Immature natural killer cell (primary cell): ENCODE measurements around the gene HVCN1. TPM values are rescaled to one million over a fixed set of nuclear protein-coding genes. Genes with fewer than 3 reads are reported as not detected.
A peak's percentile ranks its signal among the peaks of the same experiment; 100 is the strongest.

ENCODE experiments used
- DNase-seq, 3 donors: peaks; one replicate each; pipeline ENCODE4 v3.0.0; 2022; ENCODE audit warnings: mixed read lengths in 1 of 3
- H3K27ac Mint-ChIP-seq, 6 donors: one replicate each; pipeline ENCODE4 v1.8.0; 2020; ENCODE audit warnings: mixed read lengths in 6 of 6, mild to moderate bottlenecking in 5 of 6, inconsistent platforms in 4 of 6, moderate library complexity in 3 of 6
- H3K27me3 Mint-ChIP-seq, 3 donors: one replicate each; pipeline ENCODE4 v1.8.0; 2020 to 2021; ENCODE audit warnings: low read depth in 3 of 3, mild to moderate bottlenecking in 3 of 3, mixed read lengths in 3 of 3, moderate library complexity in 3 of 3, inconsistent platforms in 1 of 3
- H3K36me3 Mint-ChIP-seq, 3 donors: one replicate each; pipeline ENCODE4 v1.8.0; 2020; ENCODE audit warnings: mixed read lengths in 3 of 3, inconsistent platforms in 2 of 3, mild to moderate bottlenecking in 2 of 3
- H3K4me1 Mint-ChIP-seq, 2 donors: one replicate each; pipeline ENCODE4 v1.8.0; 2020; ENCODE audit warnings: inconsistent platforms in 2 of 2, mild to moderate bottlenecking in 2 of 2, mixed read lengths in 2 of 2, moderate library complexity in 1 of 2
- H3K4me3 Mint-ChIP-seq, 5 donors: one replicate each; pipeline ENCODE4 v1.8.0; 2020; ENCODE audit warnings: mild to moderate bottlenecking in 5 of 5, mixed read lengths in 5 of 5, inconsistent platforms in 3 of 5, moderate library complexity in 3 of 5
- H3K9me3 Mint-ChIP-seq, 6 donors: one replicate each; pipeline ENCODE4 v1.8.0; 2020; ENCODE audit warnings: mild to moderate bottlenecking in 6 of 6, mixed read lengths in 6 of 6, inconsistent platforms in 4 of 6, moderate library complexity in 3 of 6
- polyA plus RNA-seq, 3 donors: library from polyadenylated mRNA; unstranded; fragments of 300-500 nt; fragmentation: Illumina TruSeq; gene quantifications; one replicate each; pipeline ENCODE4 v1.2.3, GENCODE V29; 2021

HVCN1 gene
- polyA plus RNA-seq, 3 donors from 2014 or later: 28.8 to 54.0 (median 33.3) TPM

- Mint-ChIP-seq H3K27ac (no peak overlapping the region), H3K4me3 (no peak overlapping the region), H3K36me3 (no peaks in the 10 kb centered on the region), H3K4me1 (no peaks in the 10 kb centered on the region), H3K9me3 (no peaks in the 10 kb centered on the region), H3K27me3 (peaks cover 0 to 2% (median 0%) of the 10 kb centered on the region in 3 donors)
- DNase-seq: no peak
These were observed 47.4 kb downstream of the HVCN1 start for GRCh38 chr12:110641521-110641920.

DNA sequence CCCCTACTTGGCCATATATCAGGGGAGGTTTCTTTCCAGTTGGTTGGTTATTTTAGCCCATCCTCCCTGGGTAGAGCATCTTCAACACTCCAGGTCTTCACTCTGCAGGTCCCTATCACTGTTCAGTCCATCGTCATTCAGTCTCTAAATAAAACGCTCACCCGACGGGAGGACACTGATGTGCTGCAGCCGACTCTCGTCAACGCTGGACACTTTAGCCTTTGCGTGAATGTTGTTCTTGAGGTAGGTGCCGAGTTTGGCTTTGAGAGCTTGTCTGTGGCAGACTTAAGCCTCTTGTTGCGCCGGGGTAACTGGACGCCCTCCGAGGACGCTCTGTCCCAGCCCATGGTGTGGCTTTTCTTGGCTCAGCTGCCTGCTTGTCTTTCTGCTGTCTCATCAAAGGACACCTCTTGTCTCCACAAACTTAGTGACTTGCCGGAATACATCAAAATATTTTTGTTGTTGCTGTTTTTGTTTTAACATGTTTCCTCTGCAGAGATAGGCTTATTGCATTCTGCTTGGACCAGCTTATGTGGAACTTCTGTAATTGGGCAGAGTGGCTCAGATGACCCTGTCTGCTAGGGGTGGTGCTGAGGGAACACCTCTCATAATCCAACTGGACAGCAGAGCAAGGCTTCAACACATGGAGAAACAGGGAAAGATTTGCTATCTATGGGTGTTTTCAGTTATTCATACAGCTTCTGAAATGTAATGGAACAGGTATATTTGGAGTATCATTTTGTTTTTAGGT lies 48.5 kb downstream of the HVCN1 start:
- Mint-ChIP-seq H3K27ac (no peak overlapping the region), H3K4me1 (no peaks in the 10 kb centered on the region), H3K36me3 (no peaks in the 10 kb centered on the region), H3K4me3 (no peak overlapping the region), H3K9me3 (no peaks in the 10 kb centered on the region), H3K27me3 (peaks cover 0 to 2% (median 0%) of the 10 kb centered on the region in 3 donors)
- DNase-seq: no peak

- DNase-seq: no peak
- Mint-ChIP-seq H3K36me3 (no peaks in the 10 kb centered on the region), H3K4me3 (no peak overlapping the region), H3K4me1 (no peaks in the 10 kb centered on the region), H3K27ac (peak overlapping the region in 1 of 6 donors; percentile 5), H3K27me3 (peaks cover 0 to 2% (median 0%) of the 10 kb centered on the region in 3 donors), H3K9me3 (peaks cover 0 to 1% (median 0%) of the 10 kb centered on the region in 6 donors)
These were observed 49.4 kb downstream of the HVCN1 start for GRCh38 chr12:110639336-110640141.

GRCh38 chr12:110638796-110639195 lies 50.1 kb downstream of the HVCN1 start:
- no peaks in the 10 kb centered on the region for H3K4me1 Mint-ChIP-seq
- H3K27ac Mint-ChIP-seq: no peak overlapping the region
- H3K4me3 Mint-ChIP-seq: no peak overlapping the region
- H3K36me3 Mint-ChIP-seq: no peaks in the 10 kb centered on the region
- H3K27me3 Mint-ChIP-seq: peaks cover 0 to 2% (median 0%) of the 10 kb centered on the region in 3 donors
- DNase-seq: no peak
- H3K9me3 Mint-ChIP-seq: peaks cover 0 to 1% (median 0%) of the 10 kb centered on the region in 6 donors

GRCh38 chr12:110637869-110638441 lies 51.0 kb downstream of the HVCN1 start:
- Mint-ChIP-seq H3K9me3 (peaks cover 0 to 1% (median 0%) of the 10 kb centered on the region in 6 donors), H3K4me1 (no peaks in the 10 kb centered on the region), H3K27me3 (no peaks in the 10 kb centered on the region), H3K27ac (peak overlapping the region in 1 of 6 donors; percentile 30), H3K36me3 (no peaks in the 10 kb centered on the region), H3K4me3 (no peak overlapping the region)
- DNase-seq: no peak

GRCh38 chr12:110636516-110636915 lies 52.4 kb downstream of the HVCN1 start:
- H3K4me1 Mint-ChIP-seq: no peaks in the 10 kb centered on the region
- no peak for DNase-seq
- H3K27me3 Mint-ChIP-seq: no peaks in the 10 kb centered on the region
- no peaks in the 10 kb centered on the region for H3K36me3 Mint-ChIP-seq
- no peak overlapping the region for H3K4me3 Mint-ChIP-seq
- H3K27ac Mint-ChIP-seq: peak overlapping the region in 1 of 6 donors; percentile 32
- peaks cover 0 to 1% (median 0%) of the 10 kb centered on the region in 6 donors for H3K9me3 Mint-ChIP-seq

- peak overlapping the region in 1 of 6 donors; percentile 24 for H3K27ac Mint-ChIP-seq
These were observed 53.9 kb downstream of the HVCN1 start for GRCh38 chr12:110635055-110635454.

DNA sequence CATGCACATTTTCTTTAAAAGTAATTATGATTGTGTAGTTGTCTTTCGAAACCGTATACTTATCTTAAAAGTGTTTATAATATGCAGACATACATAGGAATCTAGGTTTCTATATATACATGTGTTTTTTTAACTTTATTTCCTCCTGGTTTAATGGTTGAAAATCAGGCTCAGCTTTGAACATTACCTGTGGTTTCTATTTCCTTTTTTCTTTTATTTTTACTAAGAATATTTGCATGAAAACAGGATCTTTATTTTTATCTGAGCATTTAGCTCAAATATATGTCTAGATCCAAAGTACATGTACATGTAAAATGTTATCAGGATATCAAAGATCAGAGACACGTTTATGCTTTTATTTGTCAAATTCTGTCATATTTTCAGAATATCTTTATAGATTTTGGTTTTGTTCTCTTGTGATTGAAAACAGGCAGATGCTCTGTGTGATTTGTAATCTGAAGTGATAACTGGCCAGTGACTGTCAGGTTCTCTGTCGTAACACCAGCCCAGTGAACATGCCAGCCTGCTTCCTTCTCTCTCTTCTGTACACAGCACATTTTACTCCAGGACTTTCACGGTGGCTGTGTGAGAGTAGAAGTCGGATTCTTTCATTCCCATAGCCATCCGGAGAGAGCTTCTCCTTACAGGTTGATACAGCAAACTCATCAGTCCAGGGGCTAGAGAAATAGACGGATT lies 61.3 kb downstream of the HVCN1 start:
- DNase-seq: no peak
- H3K27me3 Mint-ChIP-seq: no peaks in the 10 kb centered on the region
- peaks cover 0 to 12% (median 5%) of the 10 kb centered on the region in 3 donors for H3K36me3 Mint-ChIP-seq
- no peak overlapping the region for H3K27ac Mint-ChIP-seq
- H3K4me3 Mint-ChIP-seq: no peak overlapping the region
- peaks cover 0 to 6% of the 10 kb centered on the region in 2 donors for H3K4me1 Mint-ChIP-seq
- H3K9me3 Mint-ChIP-seq: no peaks in the 10 kb centered on the region

More at GRCh38 chr12:110635055-110635454, 53.9 kb downstream of the HVCN1 start:
- Mint-ChIP-seq H3K27me3 (no peaks in the 10 kb centered on the region), H3K9me3 (peaks cover 0 to 1% (median 0%) of the 10 kb centered on the region in 6 donors), H3K36me3 (no peaks in the 10 kb centered on the region), H3K4me1 (no peaks in the 10 kb centered on the region), H3K4me3 (no peak overlapping the region)
- DNase-seq: no peak

- Mint-ChIP-seq H3K9me3 (no peaks in the 10 kb centered on the region), H3K4me3 (no peak overlapping the region), H3K27me3 (no peaks in the 10 kb centered on the region), H3K36me3 (no peaks in the 10 kb centered on the region), H3K4me1 (peaks cover 0 to 1% of the 10 kb centered on the region in 2 donors), H3K27ac (no peak overlapping the region)
- DNase-seq: no peak
These were observed 66.3 kb downstream of the HVCN1 start for GRCh38 chr12:110622582-110622981.

DNA sequence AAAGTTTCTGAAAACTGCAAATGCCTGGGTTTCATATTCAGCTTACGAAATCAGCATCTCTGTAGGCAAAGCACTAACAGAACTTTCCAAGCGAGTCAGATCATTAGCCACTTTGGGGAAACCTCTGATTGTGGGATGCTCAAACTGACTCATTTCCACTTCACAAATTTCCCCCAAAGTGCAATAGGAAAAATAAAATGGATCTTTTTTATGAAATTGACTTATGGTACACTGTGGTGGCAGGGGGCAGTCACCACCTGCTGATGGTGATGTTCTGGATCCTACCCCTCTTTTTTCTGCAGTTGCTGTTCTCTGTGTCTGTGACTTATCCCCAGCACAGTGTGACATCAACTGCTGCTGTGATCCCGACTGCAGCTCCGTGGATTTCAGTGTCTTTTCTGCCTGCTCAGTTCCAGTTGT lies 69.4 kb downstream of the HVCN1 start:
- Mint-ChIP-seq H3K9me3 (no peaks in the 10 kb centered on the region), H3K27me3 (no peaks in the 10 kb centered on the region), H3K36me3 (no peaks in the 10 kb centered on the region), H3K27ac (no peak overlapping the region), H3K4me1 (no peaks in the 10 kb centered on the region), H3K4me3 (no peak overlapping the region)
- no peak for DNase-seq

GRCh38 chr12:110616471-110617115 lies 72.3 kb downstream of the HVCN1 start:
- Mint-ChIP-seq H3K9me3 (no peaks in the 10 kb centered on the region), H3K36me3 (no peaks in the 10 kb centered on the region), H3K27ac (no peak overlapping the region), H3K4me3 (no peak overlapping the region), H3K4me1 (peaks cover 0 to 3% of the 10 kb centered on the region in 2 donors), H3K27me3 (peaks cover 0 to 7% (median 2%) of the 10 kb centered on the region in 3 donors)
- DNase-seq: no peak

- Mint-ChIP-seq H3K27ac (peak overlapping the region in 2 of 6 donors; percentile 8 to 30), H3K27me3 (peaks cover 0 to 7% (median 2%) of the 10 kb centered on the region in 3 donors), H3K4me3 (peak overlapping the region in 4 of 5 donors; percentile 9 to 47 (median 35)), H3K9me3 (no peaks in the 10 kb centered on the region), H3K36me3 (no peaks in the 10 kb centered on the region), H3K4me1 (peaks cover 0 to 3% of the 10 kb centered on the region in 2 donors)
- no peak for DNase-seq
These were observed 73.7 kb downstream of the HVCN1 start for GRCh38 chr12:110615171-110615570.
